Spleen (tissue), 11 donors: Measurements from ENCODE around the gene HMX3. TPM values are rescaled to one million over a fixed set of nuclear protein-coding genes. Genes with fewer than 3 reads are reported as not detected.
A peak's percentile ranks its signal among the peaks of the same experiment; 100 is the strongest.

Source experiments
- DNase-seq: peaks from one replicate; pipeline ENCODE4 v3.0.0-alpha.2; 2020
- H3K27ac ChIP-seq, 8 donors: fragments of 200-600 bp; sonication (generic) in 7 of 8; 1 replicate in 4 of 8; 2 replicates in 4 of 8; pipeline versions ENCODE4 v1.5.0 to v1.8.0; 2016 to 2021; ENCODE audit warnings: inconsistent platforms in 4 of 8, mild to moderate bottlenecking in 4 of 8, moderate library complexity in 1 of 8
- H3K27me3 ChIP-seq, 7 donors: fragments of 200-600 bp; sonication (generic) in 6 of 7; replicated peaks in 1 of 7; 1 replicate in 4 of 7; 2 replicates in 3 of 7; pipeline versions ENCODE4 v1.5.0 to v1.8.0; 2016 to 2021; ENCODE audit warnings: inconsistent platforms in 3 of 7, mild to moderate bottlenecking in 1 of 7
- H3K36me3 ChIP-seq, 6 donors: fragments of 200-600 bp; sonication (generic) in 5 of 6; 1 replicate in 4 of 6; 2 replicates in 2 of 6; pipeline versions ENCODE4 v1.5.0 to v1.8.0; 2016 to 2021; ENCODE audit warnings: inconsistent platforms in 2 of 6
- H3K4me1 ChIP-seq, 6 donors: fragments of 200-600 bp; sonication (generic) in 5 of 6; 1 replicate in 3 of 6; 2 replicates in 3 of 6; pipeline versions ENCODE4 v1.5.0 to v1.8.0; 2016 to 2021; ENCODE audit warnings: inconsistent platforms in 3 of 6
- H3K4me3 ChIP-seq, 8 donors: fragments of 200-600 bp; sonication (generic) in 7 of 8; 1 replicate in 4 of 8; 2 replicates in 4 of 8; pipeline versions ENCODE4 v1.5.0 to v1.8.0; 2016 to 2021; ENCODE audit warnings: inconsistent platforms in 4 of 8, mild to moderate bottlenecking in 4 of 8, moderate library complexity in 2 of 8
- H3K9me3 ChIP-seq, 8 donors: fragments of 200-600 bp; sonication (generic) in 7 of 8; 1 replicate in 4 of 8; 2 replicates in 4 of 8; pipeline versions ENCODE4 v1.5.0 to v1.8.0; 2016 to 2021; ENCODE audit warnings: inconsistent platforms in 4 of 8
- POLR2A ChIP-seq, 3 donors: fragments of 450-650 bp; IDR thresholded peaks; one replicate each; pipeline ENCODE4 v1.5.1; 2017; ENCODE audit warnings: antibody characterized with exemption in 3 of 3, mild to moderate bottlenecking in 1 of 3
- POLR2AphosphoS5 ChIP-seq, 3 donors: sonication (generic); formaldehyde crosslinking; IDR thresholded peaks; one replicate each; pipeline ENCODE4 v1.5.1; 2017; ENCODE audit warnings: antibody characterized with exemption in 3 of 3
- WGBS, 5 donors: extraction: QIAGEN DNeasy Blood & Tissue Kit in 3 of 5; methylation state at CpG; one replicate each; pipeline versions ENCODE4 v1.1.5 to v1.1.7; 2013 to 2018; 5-methylcytosine and 5-hydroxymethylcytosine counted together
- intact Hi-C: fragments of 100-400 bp; cut with DNase I; formaldehyde crosslinking; loops from one replicate; pipeline ENCODE4 v1.15.0; 2023; ENCODE audit warnings: low total_unique reads
- polyA plus RNA-seq, 3 donors: library from polyadenylated mRNA; stranded (reverse); fragments of 200-250 nt; gene quantifications; one replicate each; pipeline ENCODE4 v1.2.1, GENCODE V29; 2013
- total RNA-seq, 7 donors: library from RNA; depleted of rRNA in 3 of 7; stranded (reverse); fragments of >200 nt in 3 of 7; fragmentation: NEBNext Ultra II Directional in 4 of 7; extraction: Animal tissue kit (Norgen Biotek cat#: 25700) in 4 of 7; gene quantifications; one replicate each; pipeline versions ENCODE4 v1.1.0 to v1.2.1, GENCODE V29; 2016 to 2021
- TF ChIP-seq, protein P1 (sequence below), 11 experiments: fragments of 200-600 bp in 7 of 11; fragments of 450-650 bp in 4 of 11; sonication (generic) in 4 of 11; IDR thresholded peaks in 8 of 11; conservative IDR thresholded peaks in 3 of 11; 1 replicate in 7 of 11; 2 replicates in 4 of 11; pipeline versions ENCODE4 v1.4.0 to v1.8.0; 2016 to 2021; ENCODE audit warnings: antibody characterized with exemption in 11 of 11, inconsistent platforms in 4 of 11, mild to moderate bottlenecking in 1 of 11
- donor health status: healthy with polysubstance abuse.
- donor health status: DM: no; HTN: no; CAD: no; lungs with moderate emphysema.
- donor health status: DM: no; HTN: no; CAD: no.
- donor health status: Bipolar disorder and iron deficiency.
- donor health status: healthy.
- donor health status: DM: no; HTN: no; CAD: no.
- donor health status: DM: yes; HTN: yes; CAD: no.

Gene HMX3
- total and polyA plus RNA-seq, 10 donors: not detected

DNA sequence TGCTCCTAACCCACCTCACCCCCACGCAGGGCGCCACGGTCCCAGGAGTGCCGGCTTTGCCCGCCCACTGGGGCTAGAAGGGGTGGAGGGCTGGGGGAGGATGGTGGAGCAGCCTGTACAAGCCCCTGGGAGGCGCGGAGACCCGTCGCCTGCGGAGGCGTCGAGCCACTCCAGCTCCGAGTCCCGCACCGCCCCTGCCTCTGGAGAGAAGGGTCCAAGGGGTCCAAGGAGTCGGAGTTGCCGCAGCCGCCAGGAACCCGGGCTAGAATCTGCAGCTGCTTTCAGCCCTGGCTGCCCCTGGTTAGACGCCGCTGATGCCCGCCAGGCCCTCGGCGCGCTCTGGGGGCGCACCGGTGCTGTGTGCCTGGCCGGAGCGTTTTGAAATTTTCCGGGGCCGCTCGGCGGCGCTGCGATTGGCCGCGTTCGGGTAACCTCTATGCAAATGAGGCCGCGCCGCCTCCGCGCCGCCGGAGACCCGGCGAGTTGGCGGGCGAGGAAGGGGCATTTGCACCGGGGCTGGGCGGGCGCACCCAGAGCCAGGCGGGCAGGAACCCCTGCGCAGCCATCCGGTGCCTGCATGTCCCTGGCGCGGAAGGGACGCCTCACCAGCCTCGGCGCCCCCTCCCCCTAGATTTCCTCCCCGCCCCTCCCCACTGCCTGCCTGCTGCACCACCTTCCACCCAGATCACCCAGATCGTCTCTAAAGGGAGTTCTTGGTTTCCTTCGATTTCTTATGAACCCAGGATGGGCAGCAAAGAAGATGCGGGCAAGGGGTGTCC lies 12.1 kb downstream of the HMX3 start, which contains the start of gene HMX2:
TSS of gene HMX2 (plus strand) at position 502 of the 779 bp plus-strand sequence. CDS start at position 745, 243 bp downstream.
- no peaks in the 10 kb centered on the region for H3K36me3 ChIP-seq
- TF ChIP-seq POLR2AphosphoS5 (IDR thresholded peaks at IDR 0.05) (no peak), POLR2A (IDR thresholded peaks at IDR 0.05) (no peak)
- TF ChIP-seq, protein P1, sequence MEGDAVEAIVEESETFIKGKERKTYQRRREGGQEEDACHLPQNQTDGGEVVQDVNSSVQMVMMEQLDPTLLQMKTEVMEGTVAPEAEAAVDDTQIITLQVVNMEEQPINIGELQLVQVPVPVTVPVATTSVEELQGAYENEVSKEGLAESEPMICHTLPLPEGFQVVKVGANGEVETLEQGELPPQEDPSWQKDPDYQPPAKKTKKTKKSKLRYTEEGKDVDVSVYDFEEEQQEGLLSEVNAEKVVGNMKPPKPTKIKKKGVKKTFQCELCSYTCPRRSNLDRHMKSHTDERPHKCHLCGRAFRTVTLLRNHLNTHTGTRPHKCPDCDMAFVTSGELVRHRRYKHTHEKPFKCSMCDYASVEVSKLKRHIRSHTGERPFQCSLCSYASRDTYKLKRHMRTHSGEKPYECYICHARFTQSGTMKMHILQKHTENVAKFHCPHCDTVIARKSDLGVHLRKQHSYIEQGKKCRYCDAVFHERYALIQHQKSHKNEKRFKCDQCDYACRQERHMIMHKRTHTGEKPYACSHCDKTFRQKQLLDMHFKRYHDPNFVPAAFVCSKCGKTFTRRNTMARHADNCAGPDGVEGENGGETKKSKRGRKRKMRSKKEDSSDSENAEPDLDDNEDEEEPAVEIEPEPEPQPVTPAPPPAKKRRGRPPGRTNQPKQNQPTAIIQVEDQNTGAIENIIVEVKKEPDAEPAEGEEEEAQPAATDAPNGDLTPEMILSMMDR (IDR thresholded peaks at IDR 0.05 in 8 of 11, conservative IDR thresholded peaks at IDR 0.05 in 3 of 11): no peak
- intact Hi-C loops: no loop called here
- H3K4me1 ChIP-seq: peaks cover 37 to 85% (median 76%) of the 10 kb centered on the region in 6 donors
- WGBS, 5 donors: 2 to 6% (median 4%) methylated on average over 14 to 64 of the region's 64 CpGs
- H3K27me3 ChIP-seq: peaks cover 45 to 100% (median 97%) of the 10 kb centered on the region in 7 donors
- DNase-seq: peak; percentile 74
- peak within 1 kb of the TSS in 7 of 8 donors; percentile 12 to 72 (median 24) for H3K4me3 ChIP-seq
- H3K27ac ChIP-seq: no peak within 1 kb of the TSS
- H3K9me3 ChIP-seq: no peaks in the 10 kb centered on the region

DNA sequence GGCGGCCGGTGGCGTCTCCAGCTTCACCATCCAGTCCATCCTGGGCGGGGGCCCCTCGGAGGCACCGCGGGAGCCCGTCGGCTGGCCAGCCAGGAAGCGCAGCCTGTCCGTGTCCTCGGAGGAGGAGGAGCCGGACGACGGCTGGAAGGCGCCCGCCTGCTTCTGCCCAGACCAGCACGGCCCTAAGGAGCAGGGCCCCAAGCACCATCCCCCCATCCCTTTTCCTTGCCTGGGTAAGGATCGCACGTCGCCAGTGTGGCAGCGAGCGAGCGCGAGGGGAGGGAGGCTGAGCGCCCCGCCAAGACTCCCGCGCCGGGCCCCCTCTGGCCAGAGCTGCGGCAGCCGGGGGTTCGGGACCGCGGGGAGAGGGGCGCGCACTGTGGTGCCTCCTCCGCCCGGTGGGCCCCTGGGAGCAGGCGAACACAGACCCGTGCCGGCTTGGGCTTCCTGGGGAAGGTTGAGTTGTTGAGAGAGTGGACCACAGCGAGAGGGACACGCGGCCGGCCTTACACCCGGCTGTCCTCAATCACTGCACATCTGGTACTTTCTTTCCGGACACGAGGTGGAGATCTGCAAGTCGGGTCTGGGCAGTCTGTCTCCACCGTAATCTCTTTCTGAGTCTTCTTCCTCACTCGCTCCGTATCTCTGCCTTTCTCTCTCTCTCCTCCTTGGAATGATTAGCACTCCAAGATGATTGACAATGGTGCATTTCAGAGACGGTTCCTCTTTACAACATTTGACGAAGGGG lies 12.8 kb downstream of the HMX3 start:
- WGBS, 5 donors: 3 to 4% (median 4%) methylated on average over 26 to 55 of the region's 55 CpGs
- peak; percentile 77 for DNase-seq
- Histone ChIP-seq H3K4me3 (peak overlapping the region in 7 of 8 donors; percentile 12 to 72 (median 24)), H3K9me3 (no peaks in the 10 kb centered on the region), H3K4me1 (peaks cover 37 to 78% (median 72%) of the 10 kb centered on the region in 6 donors), H3K36me3 (no peaks in the 10 kb centered on the region), H3K27me3 (peaks cover 43 to 100% (median 93%) of the 10 kb centered on the region in 7 donors), H3K27ac (no peak overlapping the region)
- intact Hi-C loops: no loop called here
- TF ChIP-seq POLR2A (IDR thresholded peaks at IDR 0.05) (no peak), POLR2AphosphoS5 (IDR thresholded peaks at IDR 0.05) (no peak)
- TF ChIP-seq, protein P1 (IDR thresholded peaks at IDR 0.05 in 8 of 11, conservative IDR thresholded peaks at IDR 0.05 in 3 of 11): no peak

DNA sequence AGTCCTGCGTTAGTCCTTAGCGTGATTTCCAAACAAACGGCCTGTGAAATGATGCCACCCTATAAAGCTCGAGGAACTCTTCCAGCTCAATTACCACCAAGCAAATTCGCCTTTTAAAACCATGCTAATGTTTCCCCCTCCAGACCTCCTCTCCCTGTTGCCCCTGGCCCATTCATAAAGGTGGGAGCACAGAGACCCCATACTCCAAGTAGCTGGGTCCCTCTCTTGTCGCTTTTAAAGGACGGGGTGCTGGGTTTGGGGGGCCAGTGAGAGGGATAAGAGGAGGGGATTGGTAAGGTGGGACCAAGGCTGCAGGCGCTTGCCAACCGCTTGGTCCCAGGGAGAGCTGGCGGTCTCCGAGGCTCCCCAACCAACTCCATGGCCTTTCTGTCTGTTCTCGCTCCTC lies 13.4 kb downstream of the HMX3 start:
- H3K36me3 ChIP-seq: no peaks in the 10 kb centered on the region
- TF ChIP-seq POLR2A (IDR thresholded peaks at IDR 0.05) (no peak), POLR2AphosphoS5 (IDR thresholded peaks at IDR 0.05) (no peak)
- TF ChIP-seq, protein P1 (IDR thresholded peaks at IDR 0.05 in 8 of 11, conservative IDR thresholded peaks at IDR 0.05 in 3 of 11): no peak
- WGBS, 5 donors: 5 to 14% (median 10%) methylated on average over 12 of the region's 12 CpGs
- H3K4me3 ChIP-seq: peak overlapping the region in 7 of 8 donors; percentile 37 to 72 (median 42)
- H3K4me1 ChIP-seq: peaks cover 37 to 79% (median 74%) of the 10 kb centered on the region in 6 donors
- H3K9me3 ChIP-seq: no peaks in the 10 kb centered on the region
- H3K27me3 ChIP-seq: peaks cover 41 to 94% (median 87%) of the 10 kb centered on the region in 7 donors
- no peak overlapping the region for H3K27ac ChIP-seq
- no peak for DNase-seq
- intact Hi-C loops: no loop called here
